Stimulated activated naive B cell treated with anti-CD40 and anti-IgM and Interleukin-4, amounts not matched to agents 10 μg/mL and 1 μg/mL and 100 μg/mL, for 72 hours (primary cell): ENCODE data around the gene FGD3.

ENCODE experiments used
- ATAC-seq, 2 donors: fragments of 150-1000 bp; cut with Tn5 transposase; replicated peaks; 2 replicates each; pipeline ENCODE4 v1.10.0; 2021; ENCODE audit warnings: moderate library complexity in 1 of 2
- DNase-seq: peaks from one replicate; pipeline ENCODE4 v3.0.0; 2021
- H3K27ac Mint-ChIP-seq: one replicate; pipeline ENCODE4 v1.8.0; 2022; ENCODE audit warnings: mild to moderate bottlenecking, mixed read lengths
- H3K27me3 Mint-ChIP-seq, 2 donors: one replicate each; pipeline ENCODE4 v1.8.0; 2022; ENCODE audit warnings: mixed read lengths in 2 of 2
- H3K36me3 Mint-ChIP-seq, 2 donors: one replicate each; pipeline ENCODE4 v1.8.0; 2022; ENCODE audit warnings: mixed read lengths in 2 of 2, mild to moderate bottlenecking in 1 of 2
- H3K4me1 Mint-ChIP-seq, 2 donors: one replicate each; pipeline ENCODE4 v1.8.0; 2022; ENCODE audit warnings: mixed read lengths in 2 of 2, mild to moderate bottlenecking in 1 of 2
- H3K4me3 Mint-ChIP-seq, 2 donors: one replicate each; pipeline ENCODE4 v1.8.0; 2022; ENCODE audit warnings: mild to moderate bottlenecking in 2 of 2, mixed read lengths in 2 of 2, moderate library complexity in 1 of 2
- H3K9me3 Mint-ChIP-seq, 2 donors: one replicate each; pipeline ENCODE4 v1.8.0; 2022; ENCODE audit warnings: mixed read lengths in 2 of 2, mild to moderate bottlenecking in 1 of 2

Gene FGD3

DNA sequence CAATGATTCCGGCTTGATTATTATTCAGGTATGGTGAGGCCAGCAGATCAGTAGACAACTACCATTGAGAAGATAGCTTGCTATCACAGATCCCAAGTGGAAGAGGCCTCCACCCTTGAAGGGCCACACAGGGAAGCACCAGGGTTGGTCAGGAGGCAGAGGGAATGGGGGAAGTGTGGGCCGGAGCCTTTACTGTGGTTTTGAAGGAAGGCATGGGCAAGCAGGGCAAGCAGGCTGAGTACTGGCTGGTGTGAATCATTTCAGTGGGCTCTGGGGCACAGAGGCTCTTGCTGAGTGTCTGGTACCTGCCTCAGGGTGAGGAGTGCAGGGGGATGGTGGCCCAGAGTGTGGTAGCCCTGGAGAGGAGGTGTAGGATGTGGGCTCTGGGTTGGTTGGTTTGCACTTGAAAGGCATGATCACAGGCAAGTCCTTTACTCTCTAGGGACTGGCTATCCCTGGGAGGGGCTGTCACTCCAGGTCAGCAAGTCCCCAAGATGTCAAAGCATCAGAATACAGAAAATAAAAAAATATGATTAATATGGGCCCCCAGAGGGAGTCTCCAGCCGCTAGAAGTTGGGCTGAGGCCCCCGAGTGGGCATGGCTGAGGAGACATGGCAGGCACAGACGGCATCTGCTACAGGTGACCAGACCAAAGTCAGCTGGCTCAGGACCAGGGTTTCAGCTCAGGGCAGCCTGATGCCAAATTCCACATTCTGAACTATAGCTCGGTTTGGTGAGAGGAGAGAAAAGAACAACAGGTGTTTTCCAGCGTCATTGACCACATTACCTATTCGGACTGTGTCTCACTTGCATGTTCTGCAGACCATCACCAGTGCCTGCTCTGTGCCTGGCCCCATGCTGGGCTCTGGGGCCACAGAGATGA, 101.5 kb downstream of the FGD3 start:
- DNase-seq (no peak), ATAC-seq (no peak)
- H3K36me3 Mint-ChIP-seq, result no peaks in the 10 kb centered on the region
- H3K4me3 Mint-ChIP-seq, result no peak overlapping the region
- no peaks in the 10 kb centered on the region for H3K9me3 Mint-ChIP-seq
- no peaks in the 10 kb centered on the region for H3K27me3 Mint-ChIP-seq
- H3K4me1 Mint-ChIP-seq, result peaks cover 7 to 13% of the 10 kb centered on the region in 2 donors
- peak overlapping the region; percentile 84 for H3K27ac Mint-ChIP-seq

DNA sequence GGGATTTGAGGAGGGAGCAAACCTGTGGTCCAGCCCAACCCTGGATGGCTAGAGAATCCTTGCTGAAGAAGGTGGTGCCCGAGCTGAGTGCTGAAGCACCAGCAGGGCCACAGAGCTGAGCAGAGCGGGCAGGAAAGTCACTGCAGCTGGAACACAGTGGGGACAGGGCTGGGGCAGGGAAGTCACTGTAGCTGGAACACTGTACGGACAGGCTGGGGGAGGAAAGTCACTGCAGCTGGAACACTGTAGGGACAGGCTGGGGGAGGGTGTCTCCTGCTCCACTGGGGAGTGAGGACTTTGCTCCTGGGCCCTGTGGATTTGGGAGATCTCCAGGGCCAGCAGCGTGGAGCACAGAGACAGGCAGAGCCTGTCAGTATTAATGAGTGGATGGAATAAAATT, 102.2 kb downstream of the FGD3 start:
- peaks cover 7 to 13% of the 10 kb centered on the region in 2 donors for H3K4me1 Mint-ChIP-seq
- ATAC-seq (no peak), DNase-seq (no peak)
- H3K9me3 Mint-ChIP-seq, result no peaks in the 10 kb centered on the region
- H3K27ac Mint-ChIP-seq, result no peak overlapping the region
- no peaks in the 10 kb centered on the region for H3K36me3 Mint-ChIP-seq
- H3K4me3 Mint-ChIP-seq, result no peak overlapping the region
- H3K27me3 Mint-ChIP-seq, result no peaks in the 10 kb centered on the region

DNA sequence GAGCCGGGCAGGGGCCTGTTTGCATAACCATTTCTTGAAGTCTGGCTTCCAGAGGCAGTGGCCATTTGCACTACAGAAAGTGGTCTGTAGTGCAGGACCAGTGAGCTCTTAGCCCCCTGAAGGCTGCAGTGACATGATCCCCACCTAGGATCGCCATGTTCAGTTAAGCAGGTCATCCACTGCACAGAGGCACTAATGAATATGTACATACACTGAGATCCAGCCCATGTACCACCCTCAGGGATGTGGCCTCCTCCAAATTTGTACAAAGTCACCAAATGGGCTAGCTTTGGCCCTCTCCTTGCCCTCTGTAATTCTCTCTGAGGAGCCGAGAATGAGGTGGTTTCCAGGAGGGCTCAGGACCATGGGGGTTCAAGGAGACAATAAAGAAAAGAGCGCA, 102.9 kb downstream of the FGD3 start:
- H3K27me3 Mint-ChIP-seq, result no peaks in the 10 kb centered on the region
- DNase-seq, result no peak
- H3K4me3 Mint-ChIP-seq, result no peak overlapping the region
- H3K27ac Mint-ChIP-seq, result no peak overlapping the region
- no peak for ATAC-seq
- no peaks in the 10 kb centered on the region for H3K36me3 Mint-ChIP-seq
- H3K4me1 Mint-ChIP-seq, result peaks cover 8 to 17% of the 10 kb centered on the region in 2 donors
- H3K9me3 Mint-ChIP-seq, result no peaks in the 10 kb centered on the region

DNA sequence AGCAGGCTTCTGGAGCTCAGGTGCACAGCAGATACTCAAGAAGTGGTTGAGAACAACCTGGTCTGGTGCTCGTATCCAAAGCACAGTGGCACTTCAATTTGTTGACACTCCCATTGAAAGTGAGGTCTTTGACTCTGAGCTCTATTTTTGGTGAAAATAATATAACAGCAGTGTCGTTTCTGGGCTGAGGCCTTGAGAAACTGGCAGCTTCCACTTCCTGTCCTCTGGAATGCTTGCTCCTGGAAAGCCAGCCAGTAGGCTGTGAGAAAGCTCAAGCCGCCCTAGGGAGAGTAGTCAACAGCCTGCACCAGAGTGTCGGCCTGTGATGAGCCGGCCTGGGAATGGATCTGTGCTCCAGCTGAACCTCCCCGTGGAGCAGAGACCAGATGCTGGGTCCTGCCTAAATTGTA, 104.4 kb downstream of the FGD3 start:
- no peaks in the 10 kb centered on the region for H3K9me3 Mint-ChIP-seq
- no peak for DNase-seq
- ATAC-seq, result no peak

DNA sequence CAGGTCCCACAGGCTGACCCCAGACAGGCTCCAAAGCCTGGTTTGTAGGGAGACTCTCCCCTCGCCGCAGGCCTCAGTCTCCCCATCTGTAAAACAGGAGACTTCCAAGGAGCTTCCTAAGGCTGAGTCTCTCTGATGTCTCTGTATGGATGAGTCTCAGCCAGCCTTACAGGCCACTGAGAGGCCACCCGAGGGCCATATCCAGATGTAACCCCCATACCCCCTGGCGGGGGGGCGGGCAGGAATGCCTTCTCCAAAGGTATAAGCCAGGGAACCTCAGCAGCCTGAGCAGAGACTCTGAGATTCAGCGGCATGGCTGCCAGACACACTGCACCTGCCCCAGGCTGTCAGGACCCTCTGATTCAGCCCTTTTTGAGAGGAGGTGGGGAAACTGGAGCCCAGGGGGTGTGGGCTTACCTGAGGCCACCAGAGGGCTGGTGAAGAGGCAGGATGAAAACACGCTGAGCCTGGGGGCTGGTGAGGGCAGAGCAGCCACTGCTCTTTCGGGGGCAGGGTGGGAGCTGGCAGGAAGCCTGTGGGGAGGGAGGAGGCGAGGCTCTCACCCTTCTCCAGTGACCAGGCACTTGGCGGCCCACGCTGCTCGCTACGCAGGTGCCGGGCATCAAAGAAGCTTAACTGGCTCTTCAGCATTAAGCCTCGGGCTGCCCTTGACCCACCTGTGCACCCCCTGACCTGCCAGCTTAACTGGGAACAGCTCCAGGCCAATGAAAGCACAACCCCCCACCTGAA, 105.6 kb downstream of the FGD3 start:
- H3K27ac Mint-ChIP-seq, result no peak overlapping the region
- DNase-seq (no peak), ATAC-seq (no peak)
- H3K9me3 Mint-ChIP-seq, result no peaks in the 10 kb centered on the region
- H3K27me3 Mint-ChIP-seq, result no peaks in the 10 kb centered on the region
- no peaks in the 10 kb centered on the region for H3K36me3 Mint-ChIP-seq
- H3K4me3 Mint-ChIP-seq, result no peak overlapping the region
- H3K4me1 Mint-ChIP-seq, result peaks cover 19 to 41% of the 10 kb centered on the region in 2 donors

More for the DNA sequence above, 104.4 kb downstream of the FGD3 start:
- H3K36me3 Mint-ChIP-seq, result no peaks in the 10 kb centered on the region
- no peak overlapping the region for H3K4me3 Mint-ChIP-seq
- H3K4me1 Mint-ChIP-seq, result peaks cover 10 to 30% of the 10 kb centered on the region in 2 donors
- no peak overlapping the region for H3K27ac Mint-ChIP-seq
- no peaks in the 10 kb centered on the region for H3K27me3 Mint-ChIP-seq

DNA sequence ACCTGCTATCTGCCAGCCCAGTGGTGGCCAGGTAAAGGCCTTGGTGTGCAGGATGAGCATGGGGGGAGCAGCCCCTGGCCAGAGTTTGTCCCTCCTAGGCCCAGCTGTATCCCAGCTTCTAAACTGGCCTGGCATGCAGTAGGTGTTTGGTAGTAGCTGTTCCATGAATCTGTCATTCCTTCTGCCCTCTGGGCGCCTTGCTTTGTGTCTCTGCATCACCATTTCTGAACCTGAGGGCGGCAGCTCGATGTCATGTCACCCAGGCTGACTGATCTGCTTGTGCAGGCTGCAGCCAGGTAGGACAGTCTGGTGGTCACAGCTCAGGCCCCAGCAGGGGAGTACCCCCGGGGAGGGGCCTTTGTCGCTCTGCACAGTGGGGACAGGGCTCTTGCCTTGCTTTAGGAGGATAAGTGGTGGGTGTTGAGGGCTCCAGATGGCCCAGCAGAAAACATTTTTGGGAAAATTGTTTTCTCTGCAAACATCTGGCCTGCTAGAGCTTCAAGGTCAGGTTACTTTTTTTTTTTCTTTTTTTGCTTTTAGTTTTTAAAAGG, 106.5 kb downstream of the FGD3 start:
- DNase-seq (no peak), ATAC-seq (no peak)
- H3K36me3 Mint-ChIP-seq, result no peaks in the 10 kb centered on the region
- H3K9me3 Mint-ChIP-seq, result no peaks in the 10 kb centered on the region
- H3K4me3 Mint-ChIP-seq, result no peak overlapping the region
- no peaks in the 10 kb centered on the region for H3K27me3 Mint-ChIP-seq
- H3K4me1 Mint-ChIP-seq, result peaks cover 18 to 41% of the 10 kb centered on the region in 2 donors
- H3K27ac Mint-ChIP-seq, result no peak overlapping the region

DNA sequence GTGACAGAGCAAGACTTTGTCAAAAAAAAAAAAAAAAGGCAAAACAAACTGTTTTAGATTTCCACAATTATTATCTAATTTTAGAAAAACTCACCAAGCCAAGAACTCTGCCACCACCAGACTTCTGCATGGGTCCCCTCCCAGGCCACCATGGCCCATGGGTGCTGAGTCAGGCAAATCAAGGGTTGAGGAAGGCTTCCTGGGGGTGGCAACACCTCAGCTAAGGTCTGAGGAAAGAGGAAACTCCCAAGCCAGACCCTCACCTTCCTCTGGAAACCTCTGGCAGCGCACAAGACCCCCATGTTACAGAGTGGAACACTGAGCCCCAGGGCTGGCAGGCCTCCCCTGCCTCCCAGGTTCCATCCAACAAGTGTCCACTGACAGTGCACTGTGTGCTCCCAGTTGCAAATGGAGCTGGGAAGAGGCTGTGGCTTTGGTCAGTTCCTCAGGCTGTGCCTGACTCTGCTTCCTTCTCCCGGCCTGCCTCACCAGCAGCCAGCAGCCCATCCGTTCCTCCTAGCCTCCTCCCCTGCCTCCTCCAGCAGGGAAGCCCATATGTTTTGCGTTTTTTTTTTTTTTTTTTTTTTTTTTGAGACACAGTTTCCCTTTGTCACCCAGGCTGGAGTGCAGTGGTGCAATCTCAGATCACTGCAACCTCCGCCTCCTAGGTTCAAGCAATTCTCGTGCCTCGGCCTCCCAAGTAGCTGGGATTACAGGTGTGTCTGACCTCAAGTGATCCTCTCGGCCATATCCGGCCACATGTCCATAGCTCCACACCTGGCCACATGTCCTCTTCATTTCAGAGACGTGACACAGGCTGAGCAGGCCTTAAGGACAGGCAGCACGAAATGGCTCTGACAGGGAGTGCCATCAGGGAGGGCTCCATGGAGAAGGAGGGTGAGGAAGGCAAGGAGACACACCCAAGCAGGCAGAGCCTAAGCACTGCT, 107.7 kb downstream of the FGD3 start:
- DNase-seq (no peak), ATAC-seq (no peak)
- Mint-ChIP-seq H3K36me3 (no peaks in the 10 kb centered on the region), H3K27ac (peak overlapping the region; percentile 42), H3K27me3 (no peaks in the 10 kb centered on the region), H3K9me3 (no peaks in the 10 kb centered on the region), H3K4me3 (no peak overlapping the region), H3K4me1 (peaks cover 20 to 42% of the 10 kb centered on the region in 2 donors)

DNA sequence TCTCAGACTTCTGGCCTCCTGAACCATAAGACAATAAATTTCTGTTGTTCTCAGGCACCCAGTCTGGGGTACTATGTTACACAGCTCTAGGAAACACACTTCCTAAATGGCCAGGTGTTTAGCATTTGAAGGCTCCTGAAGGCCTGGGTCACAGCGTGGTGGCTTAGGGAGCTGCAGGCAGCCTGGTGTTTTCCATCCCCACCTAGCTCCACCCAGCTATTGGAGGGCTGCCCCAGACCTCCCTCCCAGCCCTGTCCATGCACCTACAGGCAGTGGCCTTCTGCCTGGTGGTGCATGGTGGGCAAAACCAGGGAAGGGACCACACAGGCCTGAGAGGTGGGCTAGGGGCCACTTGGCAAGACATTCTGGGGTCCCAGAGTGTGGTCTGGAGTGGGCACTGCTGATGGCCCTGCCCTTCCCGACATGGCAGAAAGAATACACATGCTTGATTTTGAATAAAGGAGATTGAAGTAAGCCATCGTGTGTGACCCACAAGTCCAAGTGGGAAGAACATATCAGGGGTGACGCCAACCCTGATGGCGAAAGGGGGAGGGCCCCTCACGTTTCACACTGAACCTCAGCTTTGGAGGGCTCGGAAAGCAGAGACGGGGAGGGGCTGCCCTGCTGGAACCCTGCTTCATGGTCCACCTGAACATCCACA, 109.8 kb downstream of the FGD3 start:
- no peaks in the 10 kb centered on the region for H3K9me3 Mint-ChIP-seq
- H3K4me3 Mint-ChIP-seq, result peak overlapping the region in 1 of 2 donors; percentile 39
- H3K36me3 Mint-ChIP-seq, result no peaks in the 10 kb centered on the region
- H3K27me3 Mint-ChIP-seq, result no peaks in the 10 kb centered on the region
- peak overlapping the region; percentile 62 for H3K27ac Mint-ChIP-seq
- ATAC-seq (peak; percentile 7 to 9), DNase-seq (no peak)
- peaks cover 41 to 63% of the 10 kb centered on the region in 2 donors for H3K4me1 Mint-ChIP-seq

DNA sequence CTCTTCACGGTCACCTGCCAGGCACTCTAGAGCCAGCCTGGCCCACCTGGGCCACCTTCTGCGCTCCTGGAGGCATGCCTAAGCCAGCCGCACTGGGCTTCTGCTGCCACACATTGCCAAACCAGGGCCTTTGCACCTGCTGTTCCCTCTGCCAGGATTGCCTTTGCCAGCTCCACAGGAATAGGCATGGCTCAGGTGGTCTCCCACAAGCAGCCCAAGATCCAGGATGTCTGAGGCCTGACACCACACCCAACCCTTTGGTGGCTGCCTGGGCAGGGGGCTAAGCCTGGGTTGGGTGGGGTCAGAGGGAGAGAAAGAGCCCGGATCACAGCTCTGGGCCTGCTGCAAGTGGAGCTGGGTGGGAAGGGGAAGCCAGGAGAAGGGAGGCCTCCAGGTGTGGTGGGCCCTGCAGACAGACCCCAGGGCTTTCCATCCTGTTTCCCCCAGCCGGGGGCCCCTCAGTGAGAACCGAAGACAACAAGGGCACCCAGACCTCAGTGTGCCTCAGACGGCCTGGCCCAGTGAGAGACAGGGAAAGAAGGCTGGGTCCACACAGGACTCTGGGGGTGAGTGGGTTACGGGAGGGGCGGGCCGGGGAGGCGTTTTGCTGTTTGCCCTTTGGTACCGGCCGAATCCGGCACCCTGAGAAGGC, 110.5 kb downstream of the FGD3 start:
- Mint-ChIP-seq H3K9me3 (no peaks in the 10 kb centered on the region), H3K4me3 (peak overlapping the region; percentile 67 to 73), H3K36me3 (peaks cover 0 to 4% of the 10 kb centered on the region in 2 donors), H3K27ac (peak overlapping the region; percentile 84), H3K27me3 (no peaks in the 10 kb centered on the region), H3K4me1 (peaks cover 47 to 70% of the 10 kb centered on the region in 2 donors)
- peak; percentile 35 to 45 for ATAC-seq
- DNase-seq, result no peak

DNA sequence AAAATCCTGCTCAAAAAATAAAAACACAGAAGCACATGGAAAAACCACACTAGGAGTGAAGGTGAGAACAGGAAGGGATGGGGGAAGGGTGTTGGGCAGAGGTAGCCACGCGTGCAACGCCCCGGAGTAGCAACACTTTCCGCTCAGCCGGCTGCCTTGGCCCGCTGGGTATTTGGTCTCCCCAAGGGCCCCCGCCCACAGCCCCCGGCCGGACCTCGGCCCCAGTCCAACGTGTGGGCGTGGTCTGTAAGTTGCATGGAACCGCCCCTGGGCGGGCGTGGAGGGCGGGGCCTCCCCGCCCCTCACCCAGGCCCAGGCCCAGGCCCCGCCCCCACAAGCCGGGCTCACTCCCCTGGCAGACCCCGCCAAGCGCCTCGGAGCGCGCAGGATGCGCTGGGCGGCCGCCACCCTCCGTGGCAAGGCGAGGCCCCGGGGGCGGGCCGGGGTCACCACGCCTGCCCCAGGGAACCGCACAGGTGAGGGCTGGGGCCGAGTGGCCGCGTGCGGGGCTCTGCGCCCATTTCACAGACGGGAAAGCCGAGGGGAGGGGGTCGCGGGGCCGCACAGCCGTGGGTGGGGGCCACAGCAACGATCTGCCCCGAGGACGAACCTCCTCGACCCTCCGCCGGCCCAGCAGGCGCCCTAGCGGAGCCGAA, 111.2 kb downstream of the FGD3 start, which contains the start of gene SUSD3:
TSS of gene SUSD3 (plus strand) at position 347 of the 656 bp plus-strand sequence. CDS start at position 389, 42 bp downstream.
- Mint-ChIP-seq H3K4me3 (peak within 1 kb of the TSS; percentile 85 to 87), H3K27ac (peak within 1 kb of the TSS; percentile 92), H3K27me3 (no peaks in the 10 kb centered on the region), H3K9me3 (no peaks in the 10 kb centered on the region), H3K36me3 (peaks cover 0 to 4% of the 10 kb centered on the region in 2 donors), H3K4me1 (peaks cover 47 to 76% of the 10 kb centered on the region in 2 donors)
- ATAC-seq, result peak; percentile 66 to 71
- peak; percentile 75 for DNase-seq

DNA sequence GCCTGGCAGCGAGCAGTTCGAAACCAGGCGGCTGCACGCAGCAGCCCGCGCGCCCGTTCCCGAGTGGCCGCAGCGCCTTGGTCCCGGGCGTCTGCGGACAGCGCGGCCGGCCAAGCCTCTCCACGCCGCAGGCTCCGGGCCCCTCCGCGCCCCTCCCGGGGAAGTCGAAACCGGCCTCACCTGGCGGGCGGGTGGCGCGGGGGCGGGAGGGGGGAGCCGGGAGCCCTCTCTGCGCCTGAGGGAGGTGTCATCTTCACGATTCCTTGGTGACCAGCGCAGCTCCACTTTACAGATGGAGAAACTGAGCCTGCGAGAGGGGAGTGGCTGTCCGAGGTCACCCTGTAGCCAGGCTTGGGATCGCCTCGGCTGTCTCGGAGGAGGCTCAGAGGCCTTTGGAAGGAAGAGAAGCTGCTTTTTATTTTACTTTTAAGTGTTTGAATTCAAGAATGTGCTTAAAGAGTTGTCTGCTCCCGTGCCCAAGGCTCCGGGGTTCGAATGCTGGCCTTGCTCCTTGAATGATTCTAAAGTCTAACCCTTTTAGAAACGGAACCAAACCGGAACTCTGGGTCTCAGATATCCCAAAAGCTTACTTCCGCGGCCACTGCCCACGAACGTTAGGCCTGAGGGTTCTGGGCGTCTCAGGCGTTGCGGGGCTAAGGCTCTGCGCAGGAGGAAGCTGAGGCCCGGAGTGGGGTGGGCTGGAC, 111.8 kb downstream of the FGD3 start:
- H3K27ac Mint-ChIP-seq, result peak overlapping the region; percentile 92
- H3K4me3 Mint-ChIP-seq, result peak overlapping the region; percentile 85 to 87
- peak; percentile 6 to 14 for ATAC-seq
- peaks cover 51 to 83% of the 10 kb centered on the region in 2 donors for H3K4me1 Mint-ChIP-seq
- no peaks in the 10 kb centered on the region for H3K27me3 Mint-ChIP-seq
- no peaks in the 10 kb centered on the region for H3K9me3 Mint-ChIP-seq
- H3K36me3 Mint-ChIP-seq, result peaks cover 0 to 4% of the 10 kb centered on the region in 2 donors
- DNase-seq, result no peak
